Stimulated activated effector memory CD8-positive, alpha-beta T cell treated with anti-CD3 and anti-CD28 coated beads, Interleukin-12 subunit alpha, Interleukin-12 subunit beta, amount 100 ng/mL, for 72 hours (primary cell): ENCODE data around the gene FGF19.
A peak's percentile ranks its signal among the peaks of the same experiment; 100 is the strongest.

Experiments
- ATAC-seq: fragments of 150-1000 bp; cut with Tn5 transposase; 2 replicates; pipeline ENCODE4 v1.10.0; 2021
- DNase-seq, 2 donors: peaks; one replicate each; pipeline ENCODE4 v3.0.0; 2021 to 2022; ENCODE audit warnings: low spot score in 2 of 2
- H3K27ac Mint-ChIP-seq: one replicate; pipeline ENCODE4 v1.8.0; 2022; ENCODE audit warnings: mild to moderate bottlenecking, mixed read lengths
- H3K36me3 Mint-ChIP-seq: one replicate; pipeline ENCODE4 v1.8.0; 2022; ENCODE audit warnings: mild to moderate bottlenecking, mixed read lengths
- H3K4me1 Mint-ChIP-seq: one replicate; pipeline ENCODE4 v1.8.0; 2022; ENCODE audit warnings: mixed read lengths
- H3K4me3 Mint-ChIP-seq: one replicate; pipeline ENCODE4 v1.8.0; 2022; ENCODE audit warnings: mild to moderate bottlenecking, mixed read lengths
- H3K9me3 Mint-ChIP-seq: one replicate; pipeline ENCODE4 v1.8.0; 2022; ENCODE audit warnings: mixed read lengths

The FGF19 gene

GRCh38 chr11:69729252-69729651 lies 25.4 kb upstream of the FGF19 start:
- Mint-ChIP-seq H3K9me3 (peaks cover 5% of the 10 kb centered on the region), H3K27ac (no peak overlapping the region), H3K4me3 (no peak overlapping the region), H3K36me3 (no peaks in the 10 kb centered on the region), H3K4me1 (no peaks in the 10 kb centered on the region)
- no peak for DNase-seq
- no peak for ATAC-seq

GRCh38 chr11:69727266-69727665 lies 23.4 kb upstream of the FGF19 start:
- DNase-seq = no peak
- Mint-ChIP-seq H3K4me3 (no peak overlapping the region), H3K4me1 (no peaks in the 10 kb centered on the region), H3K27ac (no peak overlapping the region), H3K36me3 (no peaks in the 10 kb centered on the region), H3K9me3 (no peaks in the 10 kb centered on the region)
- no peak for ATAC-seq

- H3K27ac Mint-ChIP-seq = no peak overlapping the region
These were observed 22.7 kb upstream of the FGF19 start for GRCh38 chr11:69726481-69726880.

DNA sequence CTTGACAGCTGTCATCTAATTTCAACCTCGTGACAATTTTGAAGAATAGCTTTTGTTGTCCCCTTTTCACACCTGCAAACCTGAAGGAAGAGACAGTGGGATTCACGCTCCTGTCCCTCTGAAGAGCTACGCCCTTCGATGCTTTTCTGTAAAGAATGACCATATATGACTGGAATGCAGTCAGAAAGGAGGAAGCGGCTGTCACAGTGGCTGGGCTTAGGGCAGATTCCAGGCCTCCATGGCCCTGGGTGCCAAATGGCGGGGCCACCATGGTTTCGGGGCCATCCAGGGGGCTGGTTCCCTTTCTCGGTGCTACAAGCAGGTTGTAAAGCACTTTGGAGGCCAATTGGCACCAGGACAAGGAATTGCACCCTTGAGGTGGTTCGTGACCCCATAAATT lies 22.2 kb upstream of the FGF19 start:
- Mint-ChIP-seq H3K36me3 (no peaks in the 10 kb centered on the region), H3K27ac (no peak overlapping the region), H3K9me3 (no peaks in the 10 kb centered on the region), H3K4me3 (no peak overlapping the region), H3K4me1 (no peaks in the 10 kb centered on the region)
- DNase-seq = no peak
- no peak for ATAC-seq

More at GRCh38 chr11:69726481-69726880, 22.7 kb upstream of the FGF19 start:
- H3K9me3 Mint-ChIP-seq = no peaks in the 10 kb centered on the region
- no peaks in the 10 kb centered on the region for H3K4me1 Mint-ChIP-seq
- no peak overlapping the region for H3K4me3 Mint-ChIP-seq
- no peaks in the 10 kb centered on the region for H3K36me3 Mint-ChIP-seq
- no peak for DNase-seq
- no peak for ATAC-seq

GRCh38 chr11:69721745-69722144 lies 17.9 kb upstream of the FGF19 start:
- H3K27ac Mint-ChIP-seq = no peak overlapping the region
- no peak for ATAC-seq

DNA sequence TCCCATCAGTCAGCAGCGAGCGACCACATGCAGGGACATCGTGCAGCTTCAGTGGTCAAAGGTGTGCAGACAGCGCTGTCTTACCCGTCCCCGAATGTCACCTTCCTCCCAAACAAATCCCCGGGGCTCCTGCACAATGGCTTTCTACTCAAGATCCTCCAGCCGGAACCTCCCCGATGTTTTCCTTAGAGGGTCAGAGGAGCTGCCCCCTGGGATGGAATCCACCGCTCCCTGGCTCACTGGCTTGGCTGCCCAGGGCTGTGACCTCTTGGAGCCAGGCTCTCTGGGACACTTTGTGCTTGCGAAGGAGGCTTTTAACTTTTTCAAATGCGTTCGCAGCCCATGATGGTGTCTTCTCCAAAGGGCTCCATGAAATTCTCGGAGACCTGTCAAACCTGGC lies 17.3 kb upstream of the FGF19 start:
- DNase-seq (no peak), ATAC-seq (no peak)
- H3K36me3 Mint-ChIP-seq = no peaks in the 10 kb centered on the region
- H3K4me1 Mint-ChIP-seq = peaks cover 6% of the 10 kb centered on the region
- no peaks in the 10 kb centered on the region for H3K9me3 Mint-ChIP-seq
- H3K27ac Mint-ChIP-seq = no peak overlapping the region
- no peak overlapping the region for H3K4me3 Mint-ChIP-seq

More at GRCh38 chr11:69721745-69722144, 17.9 kb upstream of the FGF19 start:
- Mint-ChIP-seq H3K4me3 (no peak overlapping the region), H3K36me3 (no peaks in the 10 kb centered on the region), H3K4me1 (peaks cover 6% of the 10 kb centered on the region), H3K9me3 (no peaks in the 10 kb centered on the region)
- DNase-seq = no peak

DNA sequence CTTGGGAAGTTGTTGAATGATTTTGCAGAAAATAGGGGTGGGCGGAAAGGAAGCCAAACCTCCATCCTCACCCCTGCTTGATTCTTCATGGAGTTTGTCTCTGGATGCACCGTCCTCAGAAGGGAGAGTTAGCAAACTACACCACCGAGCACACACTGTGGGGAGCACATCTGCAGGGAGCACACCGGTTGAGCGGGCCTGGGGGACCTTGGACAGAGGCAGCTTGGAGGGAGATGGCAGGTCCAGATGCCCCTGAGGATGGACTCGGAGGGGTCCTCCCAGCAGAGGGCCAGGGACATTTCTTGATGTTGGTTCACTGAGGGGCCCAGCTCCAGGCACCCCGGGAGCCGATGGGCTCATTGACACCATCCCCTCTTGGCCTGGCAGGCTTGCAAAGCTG lies 15.1 kb upstream of the FGF19 start:
- Mint-ChIP-seq H3K9me3 (no peaks in the 10 kb centered on the region), H3K4me3 (no peak overlapping the region), H3K27ac (no peak overlapping the region), H3K4me1 (peaks cover 6% of the 10 kb centered on the region), H3K36me3 (no peaks in the 10 kb centered on the region)
- no peak for DNase-seq
- ATAC-seq = no peak

DNA sequence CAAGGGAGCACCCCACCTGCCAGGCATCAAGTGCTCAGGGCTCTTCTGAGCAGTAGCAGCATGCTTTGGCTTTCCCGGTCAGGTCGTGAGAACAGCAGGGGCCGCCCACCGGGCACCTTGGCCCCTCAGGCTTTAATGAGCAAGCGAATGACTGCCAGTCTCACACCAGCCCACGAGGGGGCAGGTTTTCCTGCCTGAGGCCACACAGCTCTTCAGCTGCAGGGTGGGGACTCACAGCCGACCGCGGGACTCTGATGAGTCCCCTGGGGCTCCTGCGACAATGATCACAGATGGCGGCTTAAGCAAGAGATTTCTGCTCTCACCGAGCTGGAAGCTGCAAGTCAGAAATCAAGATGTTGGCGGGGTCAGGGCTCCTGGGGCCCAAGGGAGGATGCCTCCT lies 14.3 kb upstream of the FGF19 start:
- Mint-ChIP-seq H3K9me3 (no peaks in the 10 kb centered on the region), H3K4me1 (peaks cover 6% of the 10 kb centered on the region), H3K36me3 (no peaks in the 10 kb centered on the region), H3K4me3 (no peak overlapping the region), H3K27ac (no peak overlapping the region)
- ATAC-seq (peak; percentile 40), DNase-seq (no peak)

- Mint-ChIP-seq H3K9me3 (no peaks in the 10 kb centered on the region), H3K27ac (no peak overlapping the region), H3K4me1 (peaks cover 6% of the 10 kb centered on the region), H3K4me3 (no peak overlapping the region), H3K36me3 (no peaks in the 10 kb centered on the region)
- ATAC-seq (no peak), DNase-seq (no peak)
These were observed 13.3 kb upstream of the FGF19 start for GRCh38 chr11:69716891-69717747.

- peaks cover 6% of the 10 kb centered on the region for H3K4me1 Mint-ChIP-seq
- H3K36me3 Mint-ChIP-seq = no peaks in the 10 kb centered on the region
- ATAC-seq = no peak
- DNase-seq = no peak
- H3K9me3 Mint-ChIP-seq = no peaks in the 10 kb centered on the region
- no peak overlapping the region for H3K27ac Mint-ChIP-seq
- H3K4me3 Mint-ChIP-seq = no peak overlapping the region
These were observed 12.3 kb upstream of the FGF19 start for GRCh38 chr11:69716099-69716498.

DNA sequence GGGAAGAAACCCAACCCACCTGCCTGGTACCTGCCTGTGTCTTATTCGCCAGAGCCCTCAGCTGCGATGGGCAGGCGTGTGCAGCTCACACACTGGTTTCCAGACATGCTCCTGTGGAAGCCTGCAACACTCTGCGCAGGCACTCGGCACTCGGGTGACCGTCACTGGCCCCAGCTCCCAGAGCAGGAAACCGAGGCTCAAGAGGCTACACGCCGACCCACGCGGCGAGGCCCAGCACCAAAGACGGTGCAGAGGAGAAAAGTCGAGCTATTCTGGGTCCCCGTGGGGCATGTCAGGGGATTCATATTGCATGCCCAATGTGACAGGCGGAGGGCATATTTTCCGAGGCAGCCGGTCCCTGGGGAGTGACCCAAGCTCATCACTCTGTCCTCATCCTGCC lies 11.6 kb upstream of the FGF19 start:
- Mint-ChIP-seq H3K27ac (no peak overlapping the region), H3K36me3 (no peaks in the 10 kb centered on the region), H3K4me1 (peaks cover 6% of the 10 kb centered on the region), H3K9me3 (no peaks in the 10 kb centered on the region), H3K4me3 (no peak overlapping the region)
- no peak for ATAC-seq
- DNase-seq = no peak

GRCh38 chr11:69711822-69712801 lies 8.3 kb upstream of the FGF19 start:
- Mint-ChIP-seq H3K9me3 (no peaks in the 10 kb centered on the region), H3K4me1 (no peaks in the 10 kb centered on the region), H3K4me3 (no peak overlapping the region), H3K36me3 (no peaks in the 10 kb centered on the region), H3K27ac (no peak overlapping the region)
- ATAC-seq (no peak), DNase-seq (no peak)

DNA sequence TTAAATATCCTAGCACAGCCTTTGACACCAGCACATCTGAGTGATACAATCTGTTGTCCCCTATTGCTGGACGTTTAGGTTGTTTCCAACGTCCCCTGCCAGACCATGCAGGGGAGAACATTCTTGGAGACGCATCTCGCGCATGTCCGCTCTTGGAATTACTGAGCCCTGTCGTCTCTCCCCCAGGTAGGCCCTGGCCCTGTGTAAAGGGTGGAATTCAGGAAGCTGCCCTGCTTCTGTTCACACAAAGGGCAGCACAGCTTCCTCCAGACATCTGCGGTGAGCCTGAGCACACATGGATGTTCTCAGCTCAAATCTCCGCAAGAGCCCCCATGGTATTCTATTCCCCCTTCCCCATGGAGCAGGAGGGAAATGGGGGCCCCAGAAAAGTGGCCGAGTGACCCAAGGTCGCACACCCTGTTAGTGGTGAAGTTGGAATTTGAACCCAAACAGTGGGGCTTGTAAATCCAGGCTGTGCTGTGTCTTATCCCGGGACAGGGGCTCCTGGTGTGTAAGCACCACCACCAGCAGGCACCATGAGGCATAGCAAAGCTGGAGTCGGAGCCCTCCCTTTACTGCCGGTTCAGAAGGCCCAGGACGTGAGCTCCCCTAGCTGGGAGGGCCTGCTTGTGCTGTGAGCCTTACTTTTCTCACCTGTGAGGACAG lies 5.0 kb upstream of the FGF19 start:
- Mint-ChIP-seq H3K4me3 (no peak overlapping the region), H3K4me1 (peaks cover 11% of the 10 kb centered on the region), H3K9me3 (no peaks in the 10 kb centered on the region), H3K27ac (no peak overlapping the region), H3K36me3 (no peaks in the 10 kb centered on the region)
- ATAC-seq = no peak
- DNase-seq = no peak

GRCh38 chr11:69707176-69707575 lies 3.4 kb upstream of the FGF19 start:
- no peak for DNase-seq
- Mint-ChIP-seq H3K9me3 (no peaks in the 10 kb centered on the region), H3K4me1 (peaks cover 11% of the 10 kb centered on the region), H3K27ac (no peak overlapping the region), H3K36me3 (no peaks in the 10 kb centered on the region), H3K4me3 (no peak overlapping the region)
- no peak for ATAC-seq
